T-helper 2 cell (primary cell): ENCODE measurements around the gene SYTL2.

Experiments
- DNase-seq, 5 experiments: peaks; one replicate each; pipeline versions ENCODE4 v3.0.0 to v3.0.0-alpha.2; 2012 to 2022

The SYTL2 gene

GRCh38 chr11:85732965-85733364, 78.0 kb downstream of the SYTL2 start:
- no peak for DNase-seq

- DNase-seq = no peak
These were observed 84.6 kb downstream of the SYTL2 start for GRCh38 chr11:85726381-85726780.

- DNase-seq = no peak
These were observed 85.3 kb downstream of the SYTL2 start for GRCh38 chr11:85725510-85726258.

GRCh38 chr11:85724748-85725465, 86.0 kb downstream of the SYTL2 start:
- no peak for DNase-seq

GRCh38 chr11:85723088-85723487, 87.9 kb downstream of the SYTL2 start:
- DNase-seq = no peak

GRCh38 chr11:85721191-85721590, 89.8 kb downstream of the SYTL2 start:
- no peak for DNase-seq

GRCh38 chr11:85718991-85719807, 91.7 kb downstream of the SYTL2 start:
- DNase-seq = no peak

GRCh38 chr11:85718126-85718943, 92.6 kb downstream of the SYTL2 start:
- no peak for DNase-seq

GRCh38 chr11:85717429-85717828, 93.5 kb downstream of the SYTL2 start:
- DNase-seq = no peak

- DNase-seq = no peak
These were observed 98.0 kb downstream of the SYTL2 start for GRCh38 chr11:85712953-85713352.

GRCh38 chr11:85710917-85711316, 100.0 kb downstream of the SYTL2 start:
- DNase-seq = no peak

GRCh38 chr11:85709941-85710702, 100.8 kb downstream of the SYTL2 start:
- no peak for DNase-seq

- no peak for DNase-seq
These were observed 105.1 kb downstream of the SYTL2 start for GRCh38 chr11:85705800-85706199.

GRCh38 chr11:85704967-85705366, 106.0 kb downstream of the SYTL2 start:
- DNase-seq = no peak

- DNase-seq = peak in 2 of 5 experiments; percentile 32 to 74
These were observed 110.8 kb downstream of the SYTL2 start for GRCh38 chr11:85699957-85700741.

- no peak for DNase-seq
These were observed 112.7 kb downstream of the SYTL2 start for GRCh38 chr11:85698195-85698594.

GRCh38 chr11:85697747-85698146, 113.2 kb downstream of the SYTL2 start:
- DNase-seq = no peak

GRCh38 chr11:85695546-85695945, 115.4 kb downstream of the SYTL2 start:
- no peak for DNase-seq

- peak in 2 of 5 experiments; percentile 12 to 74 for DNase-seq
These were observed 116.5 kb downstream of the SYTL2 start for GRCh38 chr11:85694385-85694980.

GRCh38 chr11:85685820-85686459, 125.0 kb downstream of the SYTL2 start, which contains the start of gene CCDC89:
Gene CCDC89, minus strand, starts transcription at chr11:85686195. Its CDS starts 65 bp downstream, at chr11:85686130.
- no peak for DNase-seq
